SK-N-SH (cell line): ENCODE data around the gene GSC2. TPM values are rescaled to one million over a fixed set of nuclear protein-coding genes. Genes with fewer than 3 reads are reported as not detected.

ENCODE experiments used
- CTCF ChIA-PET: fragments of 300-600, 350-600 bp; formaldehyde crosslinking; extraction: SDS; loops from one replicate; lab custom pipeline; 2021; lab: Yijun Ruan, JAX
- POLR2A ChIA-PET: fragments of 350-600 bp; sonication (Branson Sonifier 250); formaldehyde crosslinking; extraction: SDS; loops from one replicate; lab custom pipeline; 2020; ENCODE audit warnings: antibody characterized with exemption, inconsistent platforms; lab: Yijun Ruan, JAX
- DNase-seq: peaks from one replicate; pipeline ENCODE4 v3.0.0; 2012
- H2AFZ ChIP-seq: fragments of 200-600 bp; sonication (generic); 2 replicates; pipeline ENCODE4 v1.8.1; 2016; ENCODE audit warnings: antibody characterized with exemption, mild to moderate bottlenecking, low read depth
- H3F3A ChIP-seq: fragments of 200-600 bp; sonication (generic); replicated peaks from 2 replicates; pipeline ENCODE3; 2016; ENCODE audit warnings: antibody characterized with exemption, mild to moderate bottlenecking; ENCODE audit not compliant: insufficient read depth
- H3K27ac ChIP-seq, 2 experiments: fragments of 200-500 bp in 1 of 2; fragments of 200-600 bp in 1 of 2; sonication (Bioruptor generic) in 1 of 2; sonication (generic), shearing (Covaris generic) in 1 of 2; 2 replicates each; pipeline versions ENCODE4 v1.5.1 to v1.6.1; 2014 to 2016; ENCODE audit warnings: low read depth in 2 of 2, inconsistent platforms in 1 of 2, low read length in 1 of 2, mild to moderate bottlenecking in 1 of 2, mixed read lengths in 1 of 2
- H3K27me3 ChIP-seq: fragments of 200-600 bp; sonication (generic), shearing (Covaris generic); 2 replicates; pipeline ENCODE4 v1.6.1; 2016; ENCODE audit warnings: mixed run types; ENCODE audit not compliant: insufficient read depth
- H3K36me3 ChIP-seq, 2 experiments: fragments of 200-500 bp in 1 of 2; fragments of 200-600 bp in 1 of 2; sonication (Bioruptor generic) in 1 of 2; sonication (generic) in 1 of 2; replicated peaks in 1 of 2; 2 replicates each; pipeline versions ENCODE3 to v1.5.1; 2014 to 2016; ENCODE audit warnings: low read length in 1 of 2, mild to moderate bottlenecking in 1 of 2; ENCODE audit not compliant: insufficient read depth in 2 of 2, control insufficient read depth in 1 of 2
- H3K4me1 ChIP-seq, 2 experiments: fragments of 200-500 bp in 1 of 2; fragments of 200-600 bp in 1 of 2; sonication (Bioruptor generic) in 1 of 2; sonication (generic), shearing (Covaris generic) in 1 of 2; 2 replicates each; pipeline versions ENCODE4 v1.5.1 to v1.6.1; 2014 to 2016; ENCODE audit warnings: low read depth in 1 of 2, low read length in 1 of 2, mixed run types in 1 of 2; ENCODE audit not compliant: insufficient read depth in 2 of 2, control insufficient read depth in 1 of 2
- H3K4me2 ChIP-seq: fragments of 200-600 bp; sonication (generic), shearing (Covaris generic); 2 replicates; pipeline ENCODE4 v1.6.1; 2017; ENCODE audit warnings: mixed run types
- H3K4me3 ChIP-seq, 2 experiments: fragments of 200-500 bp in 1 of 2; fragments of 200-600 bp in 1 of 2; sonication (Bioruptor generic) in 1 of 2; sonication (generic), shearing (Covaris generic) in 1 of 2; 2 replicates each; pipeline versions ENCODE4 v1.5.1 to v1.8.1; 2014 to 2016; ENCODE audit warnings: low read depth in 2 of 2, inconsistent platforms in 1 of 2, low read length in 1 of 2, mild to moderate bottlenecking in 1 of 2, mixed read lengths in 1 of 2, moderate library complexity in 1 of 2
- H3K79me2 ChIP-seq: fragments of 200-600 bp; sonication (generic); 2 replicates; pipeline ENCODE4 v1.8.1; 2017; ENCODE audit warnings: mild to moderate bottlenecking; ENCODE audit not compliant: insufficient read depth
- H3K9ac ChIP-seq: fragments of 200-600 bp; sonication (generic); 2 replicates; pipeline ENCODE4 v1.6.1; 2017; ENCODE audit warnings: mixed run types
- H3K9me2 ChIP-seq: fragments of 200-600 bp; sonication (generic); 2 replicates; pipeline ENCODE4 v1.6.1; 2017; ENCODE audit warnings: mixed run types
- H3K9me3 ChIP-seq: fragments of 200-600 bp; sonication (generic); 2 replicates; pipeline ENCODE4 v1.6.1; 2017; ENCODE audit warnings: mixed run types, mild to moderate bottlenecking, moderate library complexity
- H4K20me1 ChIP-seq: fragments of 200-600 bp; sonication (generic); 2 replicates; pipeline ENCODE4 v1.6.1; 2017; ENCODE audit warnings: mild to moderate bottlenecking, mixed run types; ENCODE audit not compliant: insufficient read depth
- ELF1 ChIP-seq: IDR thresholded peaks from 2 replicates; pipeline ENCODE4 v1.4.0; 2012
- EP300 ChIP-seq, 2 experiments: IDR thresholded peaks; 2 replicates each; pipeline versions ENCODE4 v1.4.0 to v1.6.1; 2012; ENCODE audit warnings: borderline replicate concordance in 1 of 2, low read depth in 1 of 2, low read length in 1 of 2
- FOXM1 ChIP-seq: IDR thresholded peaks from 2 replicates; pipeline ENCODE4 v1.4.0; 2012; ENCODE audit warnings: low read depth, mild to moderate bottlenecking
- MEF2A ChIP-seq: IDR thresholded peaks from 2 replicates; pipeline ENCODE4 v1.4.0; 2012; ENCODE audit warnings: low read depth, borderline replicate concordance
- MXI1 ChIP-seq: IDR thresholded peaks from 2 replicates; pipeline ENCODE4 v1.6.1; 2012; ENCODE audit warnings: mild to moderate bottlenecking, low read depth, low read length, improper control_type of control experiment
- NFIC ChIP-seq: IDR thresholded peaks from 2 replicates; pipeline ENCODE4 v1.4.0; 2012; ENCODE audit warnings: borderline replicate concordance
- REST ChIP-seq: IDR thresholded peaks from 2 replicates; pipeline ENCODE4 v1.6.1; 2012; ENCODE audit warnings: mild to moderate bottlenecking, low read depth, low read length, moderate library complexity
- RXRA ChIP-seq: IDR thresholded peaks from 2 replicates; pipeline ENCODE4 v1.4.0; 2012; ENCODE audit warnings: low read depth, mild to moderate bottlenecking, borderline replicate concordance
- SIN3A ChIP-seq: IDR thresholded peaks from 2 replicates; pipeline ENCODE4 v1.6.1; 2012; ENCODE audit warnings: low read depth, mild to moderate bottlenecking, low read length, moderate library complexity, borderline replicate concordance
- SMC3 ChIP-seq: IDR thresholded peaks from 2 replicates; pipeline ENCODE4 v1.6.1; 2012; ENCODE audit warnings: low read depth, low read length, improper control_type of control experiment
- TEAD4 ChIP-seq: IDR thresholded peaks from 2 replicates; pipeline ENCODE4 v1.4.0; 2012; ENCODE audit warnings: mild to moderate bottlenecking, borderline replicate concordance; ENCODE audit not compliant: insufficient read depth
- USF1 ChIP-seq: IDR thresholded peaks from 2 replicates; pipeline ENCODE4 v1.4.0; 2012; ENCODE audit warnings: low read depth, borderline replicate concordance
- WGBS: methylation state at CpG from one replicate; pipeline ENCODE4 v1.1.6; 2017; ENCODE audit warnings: low lambda C conversion rate; 5-methylcytosine and 5-hydroxymethylcytosine counted together
- polyA plus RNA-seq, 3 experiments: library from polyadenylated mRNA; depleted of rRNA; stranded (reverse); fragments of >200 nt; gene quantifications; 2 replicates each; pipeline ENCODE4 v1.2.3, GENCODE V29; 2012
- TF ChIP-seq, protein P1 (sequence below): IDR thresholded peaks from 2 replicates; pipeline ENCODE4 v1.4.0; 2012; ENCODE audit warnings: low read depth
- TF ChIP-seq, protein P2 (sequence below): fragments of 150-350 bp; IDR thresholded peaks from 2 replicates; pipeline ENCODE4 v1.6.1; 2017; ENCODE audit warnings: antibody characterized with exemption, low read length, low read depth, borderline replicate concordance

Gene GSC2
- polyA plus RNA-seq, 1 of the 3 experiments (the other 2 are of a cell fraction) = not detected

DNA sequence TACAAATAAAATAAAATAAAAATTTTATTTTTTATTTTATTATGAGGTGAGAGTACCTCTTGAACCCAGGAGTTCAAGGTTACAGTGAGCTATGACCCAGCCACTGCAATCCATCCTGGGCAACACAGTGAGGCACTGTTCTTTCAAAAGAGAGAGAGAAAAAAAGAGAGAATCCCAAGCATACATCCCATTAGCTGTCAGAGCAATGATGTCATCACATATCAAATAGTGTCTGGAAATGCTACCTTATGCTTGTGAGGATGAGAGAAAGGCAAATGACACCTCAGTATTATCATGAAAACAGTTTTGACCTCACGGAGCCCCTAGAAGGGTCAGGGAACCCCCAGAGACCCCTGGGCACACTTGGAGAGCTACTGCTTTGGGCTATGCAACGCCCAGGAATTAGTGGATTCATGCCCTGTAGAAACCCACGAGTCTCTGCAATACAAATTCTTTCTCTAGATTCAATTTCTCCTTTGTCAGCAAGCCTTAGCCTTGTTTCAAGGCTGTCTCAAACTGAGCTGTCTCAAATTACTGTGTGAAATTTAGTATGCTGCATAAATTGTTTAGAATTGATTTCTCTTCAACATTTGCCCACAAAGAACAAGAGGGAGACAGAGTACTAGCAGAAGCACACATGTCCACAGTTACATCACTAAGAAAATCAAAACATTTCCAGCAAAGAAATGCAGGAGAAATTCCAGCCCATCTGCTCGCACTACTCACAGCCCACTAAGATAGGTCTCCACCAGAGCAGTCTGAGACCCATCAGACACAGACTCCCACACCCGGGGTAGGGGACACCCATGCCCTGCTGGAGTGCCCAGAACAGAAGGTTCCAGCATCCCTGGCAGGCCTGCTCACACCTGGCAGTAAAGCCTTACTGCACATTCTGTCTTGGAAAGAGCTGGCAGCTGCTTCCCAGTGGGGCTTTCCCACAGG, 45.9 kb downstream of the GSC2 start:
- no peak for DNase-seq
- whole genome bisulfite sequencing = 74% methylated on average over 4 of the region's 5 CpGs
- H3K27ac ChIP-seq = no peak overlapping the region

More for the DNA sequence above, 45.9 kb downstream of the GSC2 start:
- Histone ChIP-seq H3K36me3 (no peaks in the 10 kb centered on the region), H2AFZ (no peak overlapping the region), H3F3A (no peaks in the 10 kb centered on the region), H3K27me3 (no peaks in the 10 kb centered on the region), H3K4me2 (no peak overlapping the region), H3K9ac (no peak overlapping the region), H3K9me2 (no peaks in the 10 kb centered on the region), H4K20me1 (peaks cover 61% of the 10 kb centered on the region), H3K9me3 (no peaks in the 10 kb centered on the region), H3K4me1 (peaks cover 0 to 5% of the 10 kb centered on the region in 2 experiments; a peak in 1 of 4 replicates), H3K4me3 (no peak overlapping the region), H3K79me2 (peaks cover 91% of the 10 kb centered on the region)
- CTCF ChIA-PET = interaction anchor here (4.7 kb wide), 1 partner anchor 14 kb away, joined by 14 read pairs; no protein-coding TSS in a partner anchor
- POLR2A ChIA-PET = no interaction called here
- TF ChIP-seq USF1 = no peak
- no peak for TF ChIP-seq MEF2A
- no peak for TF ChIP-seq FOXM1
- TF ChIP-seq REST = no peak
- TF ChIP-seq MXI1 = no peak
- no peak for TF ChIP-seq EP300 (IDR thresholded peaks at IDR 0.05; ENCODE audit: borderline replicate concordance in 1 of 2, low read depth in 1 of 2, low read length in 1 of 2)
- no peak for TF ChIP-seq RXRA
- TF ChIP-seq, protein P1, sequence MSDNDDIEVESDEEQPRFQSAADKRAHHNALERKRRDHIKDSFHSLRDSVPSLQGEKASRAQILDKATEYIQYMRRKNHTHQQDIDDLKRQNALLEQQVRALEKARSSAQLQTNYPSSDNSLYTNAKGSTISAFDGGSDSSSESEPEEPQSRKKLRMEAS = no peak
- no peak for TF ChIP-seq SMC3
- TF ChIP-seq TEAD4 = no peak
- no peak for TF ChIP-seq SIN3A
- TF ChIP-seq, protein P2, sequence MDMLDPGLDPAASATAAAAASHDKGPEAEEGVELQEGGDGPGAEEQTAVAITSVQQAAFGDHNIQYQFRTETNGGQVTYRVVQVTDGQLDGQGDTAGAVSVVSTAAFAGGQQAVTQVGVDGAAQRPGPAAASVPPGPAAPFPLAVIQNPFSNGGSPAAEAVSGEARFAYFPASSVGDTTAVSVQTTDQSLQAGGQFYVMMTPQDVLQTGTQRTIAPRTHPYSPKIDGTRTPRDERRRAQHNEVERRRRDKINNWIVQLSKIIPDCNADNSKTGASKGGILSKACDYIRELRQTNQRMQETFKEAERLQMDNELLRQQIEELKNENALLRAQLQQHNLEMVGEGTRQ = no peak
- no peak for TF ChIP-seq NFIC
- no peak for TF ChIP-seq ELF1
